ENCODE measurements around the gene MYOG.

MYOG gene

DNA sequence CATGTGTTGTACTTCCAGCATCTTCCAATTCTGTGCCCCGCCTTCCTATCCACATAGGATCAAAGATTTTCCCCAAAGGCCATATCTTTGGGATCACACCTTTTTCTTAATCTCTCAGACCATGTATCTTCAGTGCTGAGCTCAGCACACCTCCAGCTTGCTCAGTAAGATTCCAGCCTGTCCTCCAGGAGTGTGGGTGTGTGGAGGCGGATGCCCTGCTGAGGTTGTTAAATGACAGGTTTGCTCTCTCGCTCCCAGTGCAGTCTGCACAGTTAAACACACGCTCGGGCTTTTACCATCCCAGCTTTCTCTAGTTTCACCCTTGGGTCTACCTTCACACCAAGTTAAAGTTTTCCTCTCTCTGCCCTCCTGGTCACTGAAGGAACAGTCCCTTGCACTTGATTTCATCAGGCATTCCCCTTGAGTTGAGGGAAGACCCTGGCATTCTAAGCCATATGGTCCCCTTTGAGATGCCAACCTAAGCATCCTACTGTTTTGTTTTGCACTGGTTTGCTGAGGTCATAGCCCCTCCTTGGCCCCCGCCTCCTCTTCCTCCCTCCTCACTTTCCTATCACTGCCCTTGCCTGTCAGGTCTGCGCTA lies 13.7 kb downstream of the MYOG start:
- DNase-seq (ENCODE audit: low read depth) = no peak

DNA sequence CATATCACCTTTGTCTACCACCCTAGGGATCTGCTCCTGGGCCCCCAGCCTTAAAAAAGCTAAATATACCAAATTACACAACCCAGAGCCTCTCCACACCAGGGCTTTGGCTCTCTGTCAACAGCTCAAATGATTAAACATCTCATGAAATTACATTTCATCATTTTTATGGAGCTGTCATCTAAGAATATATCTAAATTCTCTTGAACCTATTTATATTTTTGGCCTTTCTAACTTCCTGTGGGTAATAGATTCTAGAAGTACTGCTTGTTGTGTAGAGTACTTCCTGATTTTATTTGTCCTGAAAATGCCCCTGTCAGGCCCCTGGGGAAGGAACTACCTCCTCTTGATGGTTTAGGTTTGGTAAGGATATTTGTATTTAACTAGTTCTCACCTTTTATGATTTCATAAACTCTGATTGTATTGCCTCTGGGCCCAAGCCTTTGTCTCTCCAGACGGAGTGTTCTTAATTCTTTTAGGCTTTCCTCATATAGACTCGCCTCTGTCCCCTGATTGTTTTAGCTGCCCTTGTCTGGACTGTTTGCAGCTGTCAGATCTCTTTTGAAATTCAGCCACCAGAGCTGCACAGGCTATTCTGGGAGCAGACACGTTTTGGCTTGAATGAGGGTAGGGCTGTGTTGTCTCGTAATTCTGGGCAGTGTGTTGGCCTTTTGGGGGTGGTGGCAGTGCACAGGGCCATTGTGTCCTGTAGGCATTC lies 16.6 kb downstream of the MYOG start:
- no peak for DNase-seq (ENCODE audit: low read depth)

DNA sequence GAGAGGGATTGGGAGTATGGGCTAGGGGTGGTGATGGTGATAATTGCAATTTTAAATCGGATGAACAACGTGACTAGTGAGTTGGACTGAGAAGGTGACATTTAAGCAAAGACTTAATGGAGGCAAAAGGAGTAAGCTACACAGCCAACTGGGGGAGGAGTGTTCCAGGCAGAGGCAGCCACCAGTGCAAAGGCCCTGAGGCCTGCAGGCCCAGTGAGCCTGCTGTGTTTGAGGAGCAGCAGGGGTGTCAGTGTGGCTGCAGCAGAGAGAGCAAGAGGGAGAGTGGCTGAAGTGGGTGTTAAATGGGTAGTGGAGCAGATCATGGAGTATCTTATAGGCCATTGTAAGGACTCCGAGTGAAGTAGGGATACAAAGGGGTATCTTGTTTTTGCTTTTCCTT lies 18.8 kb downstream of the MYOG start:
- DNase-seq (ENCODE audit: low read depth) = no peak

DNA sequence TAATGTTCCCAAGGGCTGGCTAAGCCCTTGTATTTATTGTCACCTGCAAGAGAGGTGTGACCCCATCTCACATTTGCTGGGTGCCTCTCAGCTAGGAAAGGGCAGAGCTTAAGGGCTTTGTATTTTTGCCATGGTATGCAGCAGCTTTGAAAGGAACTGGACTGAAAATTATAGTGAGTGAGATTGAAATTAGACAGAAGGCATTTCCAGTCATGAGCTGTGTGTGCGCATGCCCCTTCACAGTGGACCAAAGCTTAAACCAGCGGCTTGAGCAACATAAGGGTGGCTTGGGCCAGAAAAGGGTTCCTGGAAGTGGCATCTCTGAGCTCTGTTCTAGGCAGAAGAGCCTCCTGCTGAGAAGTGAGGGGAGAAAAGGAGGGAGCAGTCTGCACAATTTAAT lies 19.8 kb downstream of the MYOG start:
- no peak for DNase-seq (ENCODE audit: low read depth)

DNA sequence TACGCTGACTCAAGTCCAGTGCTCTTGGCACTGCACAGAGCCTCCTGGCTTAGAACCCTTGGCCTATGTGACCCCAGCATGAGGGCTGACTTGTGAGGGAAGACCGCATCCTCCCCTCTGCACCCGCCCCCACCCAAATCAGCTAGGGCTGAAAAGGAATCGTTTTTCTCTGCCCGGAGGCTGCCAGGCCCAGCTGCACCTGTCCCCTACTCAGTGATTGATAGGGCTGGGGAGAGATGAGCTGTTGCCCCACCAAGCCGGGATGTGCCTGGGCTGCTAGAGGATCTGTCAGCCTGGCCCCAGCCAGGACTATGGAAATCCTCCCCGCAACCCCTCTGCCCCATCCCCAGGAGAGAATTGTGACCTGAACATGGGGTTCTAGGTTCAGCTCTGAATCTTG lies 20.6 kb downstream of the MYOG start:
- no peak for DNase-seq (ENCODE audit: low read depth)

DNA sequence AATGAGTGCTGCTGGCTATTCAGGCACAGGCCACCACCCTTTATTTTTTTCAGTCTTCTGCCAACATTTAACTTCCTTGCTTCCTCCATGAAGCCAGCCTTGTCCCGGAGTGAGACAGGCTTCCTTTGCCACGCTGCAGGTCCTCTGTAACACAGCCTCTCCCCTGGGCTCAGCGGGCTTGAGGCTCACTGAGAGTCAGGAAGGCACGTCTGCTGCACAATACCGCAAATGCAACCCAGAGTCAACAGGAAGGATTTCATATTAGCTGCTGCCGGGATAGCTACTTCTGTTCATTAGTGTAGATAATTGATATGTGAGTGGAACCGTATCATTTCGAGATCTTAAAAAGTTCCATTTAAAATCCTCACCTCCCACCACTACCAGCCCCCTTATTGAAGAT lies 22.5 kb downstream of the MYOG start:
- DNase-seq (ENCODE audit: low read depth) = no peak

DNA sequence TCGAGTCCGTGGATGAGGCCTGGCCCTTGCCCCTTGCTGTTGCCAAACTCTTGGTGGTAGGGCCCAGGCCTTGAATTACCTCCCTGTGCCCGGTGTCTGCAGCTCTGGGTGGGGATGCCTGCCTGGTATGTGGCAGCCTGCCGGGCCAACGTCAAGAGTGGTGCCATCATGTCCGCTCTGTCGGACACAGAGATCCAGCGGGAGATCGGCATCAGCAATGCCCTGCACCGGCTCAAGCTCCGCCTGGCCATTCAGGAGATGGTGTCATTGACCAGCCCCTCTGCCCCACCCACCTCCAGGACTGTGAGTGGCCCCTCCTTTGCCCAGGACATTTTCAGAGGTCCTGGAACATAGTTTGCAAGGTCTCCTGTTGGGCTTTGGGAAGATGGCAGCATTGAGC lies 25.7 kb downstream of the MYOG start:
- no peak for DNase-seq (ENCODE audit: low read depth)

DNA sequence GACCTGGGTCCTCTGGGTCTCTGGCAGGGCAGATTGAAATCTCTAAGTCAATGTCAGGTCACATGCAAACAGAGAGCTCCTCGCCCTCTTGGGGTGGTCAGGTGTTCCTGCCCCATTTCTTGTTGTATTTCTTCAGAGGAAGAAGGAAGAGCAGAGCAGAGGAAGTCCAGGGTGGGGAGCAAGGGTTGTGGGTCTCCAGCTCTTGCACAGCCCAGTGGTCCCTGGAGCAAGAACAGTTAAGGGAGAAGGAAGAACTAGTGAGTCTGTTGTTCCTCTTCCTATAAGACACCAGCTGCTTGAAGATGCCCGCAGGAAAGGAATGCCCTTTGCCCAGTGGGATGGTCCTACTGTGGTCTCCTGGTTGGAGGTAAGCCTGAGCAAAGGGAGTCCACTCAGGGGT lies 26.3 kb downstream of the MYOG start:
- no peak for DNase-seq (ENCODE audit: low read depth)

DNA sequence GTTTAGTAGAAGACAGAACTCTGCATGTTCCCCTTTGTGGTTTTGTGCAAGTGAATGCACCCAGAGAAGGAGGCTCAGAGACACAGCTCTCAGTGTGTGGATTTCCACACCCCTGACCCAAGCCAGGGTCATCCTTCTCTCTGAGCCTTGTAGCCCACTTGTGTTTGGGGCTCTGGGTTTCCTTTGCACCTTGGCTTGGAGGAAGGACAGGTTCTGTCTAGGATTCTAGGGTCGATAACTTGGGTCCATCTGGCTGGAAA lies 27.2 kb downstream of the MYOG start:
- DNase-seq (ENCODE audit: low read depth) = no peak

DNA sequence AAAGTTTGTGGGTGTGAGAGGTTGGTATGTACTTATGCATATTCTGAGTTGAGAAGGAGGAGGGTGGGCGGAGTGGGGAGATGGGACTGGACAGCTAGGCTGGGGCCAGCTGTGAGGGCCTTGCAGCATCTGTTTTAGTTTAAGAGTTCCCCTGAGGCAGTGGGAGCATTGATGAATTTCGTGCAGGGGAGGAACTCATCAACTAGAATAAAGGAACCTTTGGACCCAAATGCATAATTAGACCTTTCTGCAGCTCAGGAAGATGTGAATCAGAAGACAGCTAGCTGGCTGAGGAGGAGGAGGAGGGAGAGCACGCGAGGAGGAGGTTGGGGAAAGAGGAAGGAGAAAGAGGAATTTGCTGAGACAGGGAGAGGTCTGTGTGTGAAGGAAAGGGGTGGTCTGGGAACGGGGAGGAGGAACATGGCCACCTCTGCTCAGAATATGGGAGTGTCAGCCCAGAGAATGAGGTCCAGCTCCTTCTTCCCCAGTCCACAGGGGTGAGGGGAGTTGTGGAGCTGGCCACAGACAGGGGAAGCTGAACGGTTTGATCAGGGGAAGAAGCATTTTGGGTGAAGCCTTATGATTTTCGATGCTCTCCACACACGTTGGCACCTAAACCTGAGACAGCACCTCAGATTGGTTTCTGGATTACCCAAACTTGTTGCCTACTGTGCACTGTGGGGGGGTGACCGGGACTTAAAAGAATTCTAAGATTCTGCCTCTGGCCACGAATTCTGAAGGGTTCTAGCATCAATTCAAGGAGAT lies 27.7 kb downstream of the MYOG start:
- DNase-seq (ENCODE audit: low read depth) = no peak

DNA sequence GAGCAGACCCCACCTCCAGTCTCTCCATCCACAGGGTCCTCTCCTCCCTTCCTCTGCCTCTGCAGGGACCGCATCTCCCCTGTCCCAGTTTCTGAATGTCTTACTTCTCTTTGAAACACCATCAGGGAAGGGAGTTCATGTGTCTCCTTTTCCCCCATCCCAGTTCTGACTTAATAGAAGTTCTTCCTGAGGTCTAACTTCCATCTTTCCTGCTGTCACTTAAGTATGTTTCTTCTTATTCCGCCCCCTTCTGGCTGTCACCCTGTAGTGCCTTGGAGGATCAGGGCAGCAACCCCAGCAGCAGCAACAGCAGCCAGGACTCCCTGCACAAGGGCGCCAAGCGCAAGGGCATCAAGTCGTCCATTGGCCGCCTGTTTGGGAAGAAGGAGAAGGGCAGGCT lies 29.3 kb downstream of the MYOG start:
- no peak for DNase-seq (ENCODE audit: low read depth)

DNA sequence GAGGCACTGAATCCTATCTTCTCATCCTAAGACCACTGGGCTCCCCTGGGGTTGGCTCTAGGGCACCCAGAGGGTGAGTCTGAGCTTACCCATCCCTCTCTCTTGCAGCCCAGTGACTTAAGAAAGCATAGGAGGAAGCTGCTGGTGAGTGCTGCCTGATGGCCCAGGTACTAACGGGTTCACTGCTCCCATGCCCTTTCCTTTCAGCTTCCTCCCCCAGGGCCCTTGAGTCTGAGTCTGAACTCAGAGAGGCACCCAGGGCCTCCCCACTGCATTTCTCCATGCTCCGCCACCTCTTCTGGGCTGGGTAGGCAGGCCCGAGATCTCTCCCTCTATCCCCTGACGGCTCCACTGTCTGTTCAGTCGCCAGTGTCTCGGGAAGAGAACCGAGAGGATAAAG lies 29.8 kb downstream of the MYOG start:
- DNase-seq (ENCODE audit: low read depth) = no peak

DNA sequence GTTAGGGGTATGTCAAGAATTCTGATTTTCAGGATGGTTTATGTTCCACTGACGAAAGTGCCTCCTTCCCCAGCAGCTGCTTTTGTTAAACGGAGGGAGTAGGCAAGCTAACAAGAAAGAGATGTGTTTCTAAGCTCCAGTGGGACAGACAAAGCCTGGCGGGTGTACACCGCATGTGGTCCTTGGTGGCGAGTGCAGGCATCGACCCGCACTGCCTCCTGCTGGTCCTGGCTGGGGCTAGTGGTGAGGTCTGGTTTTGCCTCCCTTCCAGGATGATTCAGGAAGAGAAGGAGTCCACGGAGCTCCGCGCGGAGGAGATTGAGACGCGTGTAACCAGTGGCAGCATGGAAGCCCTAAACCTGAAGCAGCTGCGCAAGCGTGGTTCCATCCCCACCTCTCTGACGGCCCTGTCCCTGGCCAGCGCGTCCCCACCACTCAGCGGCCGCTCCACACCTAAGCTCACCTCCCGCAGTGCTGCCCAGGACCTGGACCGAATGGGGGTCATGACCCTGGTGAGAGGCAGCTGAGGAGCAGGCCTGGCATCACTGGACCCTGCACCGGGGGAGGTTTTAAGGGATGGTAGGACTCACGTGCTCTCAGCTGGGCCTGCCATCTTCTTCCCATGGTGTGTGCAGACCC lies 30.5 kb downstream of the MYOG start:
- no peak for DNase-seq (ENCODE audit: low read depth)

DNA sequence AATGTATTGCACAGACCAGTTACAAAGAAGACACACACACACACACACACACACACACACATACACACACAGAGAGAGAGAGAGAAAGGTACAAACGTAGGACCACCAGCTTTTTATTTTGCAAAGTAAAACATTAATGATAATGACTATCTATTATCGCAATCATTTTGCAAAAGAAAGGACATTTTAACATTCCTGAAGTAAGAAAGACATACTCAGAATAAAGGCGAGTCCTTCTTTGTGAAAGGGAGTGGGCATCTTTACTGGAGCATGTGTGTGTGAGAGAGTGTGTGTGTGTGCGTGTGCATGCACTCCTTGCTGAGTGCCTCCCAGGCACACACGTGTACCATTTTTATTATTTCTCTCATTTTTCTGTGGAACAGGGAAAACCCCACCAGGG lies 31.2 kb downstream of the MYOG start:
- DNase-seq (ENCODE audit: low read depth) = no peak

DNA sequence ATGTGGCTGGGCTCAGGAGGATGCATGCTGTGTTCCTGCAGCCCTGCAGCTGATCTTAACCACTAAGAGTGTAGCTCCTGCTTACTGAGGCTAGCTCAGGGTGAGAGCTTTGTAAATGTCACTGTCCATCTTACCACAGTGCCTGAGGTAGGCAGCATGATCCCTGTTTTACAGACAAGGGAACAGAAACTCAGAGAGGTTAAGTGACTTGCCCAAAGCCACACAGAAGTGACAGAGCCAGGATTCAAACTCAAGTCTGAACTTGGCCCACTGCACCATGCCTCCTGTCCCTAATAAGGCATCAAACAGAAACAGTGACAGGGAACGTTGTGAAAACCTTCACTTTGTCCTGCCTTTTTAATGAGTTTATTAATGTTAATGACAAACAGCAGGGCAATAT lies 31.6 kb downstream of the MYOG start:
- no peak for DNase-seq (ENCODE audit: low read depth)

DNA sequence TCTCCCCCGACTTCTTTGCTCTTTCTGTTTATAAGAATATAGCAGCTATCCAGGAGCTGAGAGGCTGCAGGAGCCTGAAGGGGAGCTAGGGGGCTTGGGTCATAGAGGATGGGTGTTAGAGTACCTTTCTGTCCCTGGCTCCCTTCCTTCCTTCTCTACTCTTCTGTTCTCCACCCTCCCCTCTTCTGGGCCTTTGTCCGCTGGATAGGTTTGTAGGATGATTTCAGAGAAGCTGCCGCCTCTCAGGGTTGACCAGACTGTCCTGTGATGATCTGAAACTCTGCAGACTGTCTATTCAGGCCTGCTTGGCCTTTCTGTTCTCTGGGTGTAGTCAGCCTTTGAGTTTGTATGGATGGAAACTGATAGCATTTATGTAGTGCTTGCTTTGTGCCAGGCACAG lies 33.2 kb downstream of the MYOG start:
- no peak for DNase-seq (ENCODE audit: low read depth)

DNA sequence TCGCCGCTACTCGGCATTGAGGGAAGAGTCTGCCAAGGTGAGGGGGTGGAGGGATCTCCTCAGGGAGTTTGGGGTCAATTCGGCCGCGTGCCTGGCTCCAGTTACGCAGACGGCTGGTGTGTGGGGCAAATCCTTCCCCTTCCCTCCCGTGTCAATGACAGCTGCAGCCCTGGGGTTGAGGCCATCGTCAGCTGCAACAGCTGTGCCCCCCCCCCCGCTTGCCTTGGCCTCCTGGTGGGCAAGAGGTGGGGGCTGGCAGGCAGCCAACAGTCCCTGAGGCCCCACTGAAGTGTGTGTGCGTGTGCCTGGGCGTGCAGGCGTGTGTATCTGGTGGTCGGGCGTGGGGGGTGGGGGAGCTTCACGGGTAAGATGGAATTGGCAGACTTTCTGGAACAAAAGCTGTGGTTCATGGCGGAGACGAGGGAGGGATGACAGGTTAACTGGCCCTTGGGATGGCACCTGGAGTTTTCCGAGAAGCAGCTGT lies 33.9 kb downstream of the MYOG start:
- DNase-seq (ENCODE audit: low read depth) = no peak

DNA sequence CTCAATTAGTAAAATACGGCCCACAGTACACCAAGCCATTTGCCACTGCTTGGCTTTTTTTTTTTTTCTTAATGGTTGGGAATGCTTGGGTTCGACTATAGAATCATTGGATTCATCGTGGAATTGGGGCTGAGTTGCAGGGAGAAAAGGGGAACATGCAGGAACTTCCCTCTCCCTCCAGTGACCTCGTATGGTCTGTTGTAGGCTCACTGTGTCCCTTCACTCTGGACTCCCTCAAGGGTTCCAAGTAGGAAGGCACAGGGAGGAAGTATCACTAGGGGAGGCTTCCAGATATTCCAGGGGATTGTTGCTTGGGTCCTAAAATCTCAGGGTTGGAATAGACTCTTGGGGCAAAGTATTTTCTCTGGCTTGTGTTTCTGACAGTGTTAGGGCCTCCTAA lies 35.0 kb downstream of the MYOG start:
- no peak for DNase-seq (ENCODE audit: low read depth)

DNA sequence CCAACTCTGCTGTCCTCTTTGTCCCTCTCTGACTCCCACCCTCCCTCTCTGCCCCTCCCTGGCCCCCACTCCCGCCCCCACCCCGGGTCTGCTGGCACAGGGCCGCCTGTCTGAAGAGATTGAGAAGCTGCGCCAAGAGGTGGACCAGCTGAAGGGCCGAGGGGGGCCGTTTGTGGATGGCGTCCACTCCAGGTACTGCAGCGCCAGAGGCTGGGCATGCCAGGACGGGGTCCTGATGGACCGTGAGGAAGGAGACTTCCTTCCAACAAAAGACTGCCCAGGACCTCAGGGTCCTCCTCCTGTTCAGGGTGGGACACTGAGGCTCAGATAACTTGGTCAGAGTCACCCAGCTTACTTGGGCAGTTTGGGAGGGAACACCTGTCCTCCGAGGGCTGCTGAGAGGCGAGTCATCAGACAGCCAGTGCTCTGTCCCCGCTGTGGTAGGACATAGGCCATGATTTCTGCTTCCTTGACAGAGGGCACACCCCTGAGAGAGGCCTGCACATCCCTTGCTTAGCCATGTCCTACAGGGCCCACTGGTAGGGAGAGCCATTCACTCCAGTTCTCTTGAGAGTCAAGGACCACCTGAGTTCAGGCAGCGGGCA lies 36.1 kb downstream of the MYOG start:
- DNase-seq (ENCODE audit: low read depth) = no peak

DNA sequence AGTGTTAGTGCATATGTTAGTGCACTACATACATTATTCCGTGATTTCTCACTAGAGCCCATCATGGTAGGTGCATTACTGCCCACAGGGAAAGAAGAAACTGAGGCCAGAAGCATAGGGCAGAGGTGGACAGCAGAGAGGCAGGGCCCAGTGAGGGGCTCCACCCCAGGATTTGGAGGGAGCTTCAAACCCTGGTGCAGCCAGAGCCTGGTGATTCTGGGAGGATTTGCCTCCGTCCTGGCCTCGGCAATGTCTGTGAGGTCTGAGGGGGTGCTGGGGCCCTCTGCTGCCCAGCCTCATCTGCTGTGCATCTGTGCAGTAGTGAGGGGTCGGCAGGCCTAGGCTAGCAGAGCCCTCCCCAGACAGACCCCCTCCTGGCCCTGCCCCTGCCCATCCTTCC lies 36.7 kb downstream of the MYOG start:
- no peak for DNase-seq (ENCODE audit: low read depth)

DNA sequence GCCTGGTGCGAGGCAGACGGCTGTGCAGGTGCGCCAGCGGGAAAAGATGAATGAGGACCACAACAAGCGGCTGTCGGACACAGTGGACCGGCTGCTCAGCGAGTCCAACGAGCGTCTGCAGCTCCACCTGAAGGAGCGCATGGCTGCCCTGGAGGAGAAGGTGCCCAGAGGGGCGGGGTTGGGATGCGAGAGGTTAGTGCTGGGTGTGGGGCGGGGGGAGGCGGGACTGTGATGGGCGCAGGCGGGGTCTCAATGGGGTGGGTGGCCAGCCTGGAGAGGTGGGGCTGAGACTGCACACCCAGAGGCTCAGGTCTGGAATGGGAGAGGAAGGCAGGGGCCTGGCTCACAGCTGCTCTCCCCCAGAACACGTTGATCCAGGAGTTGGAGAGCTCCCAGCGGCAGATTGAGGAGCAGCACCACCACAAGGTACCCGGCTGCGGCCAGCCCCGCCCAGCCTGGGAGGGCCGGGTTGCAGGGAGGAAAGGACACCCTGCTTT lies 37.2 kb downstream of the MYOG start:
- no peak for DNase-seq (ENCODE audit: low read depth)

DNA sequence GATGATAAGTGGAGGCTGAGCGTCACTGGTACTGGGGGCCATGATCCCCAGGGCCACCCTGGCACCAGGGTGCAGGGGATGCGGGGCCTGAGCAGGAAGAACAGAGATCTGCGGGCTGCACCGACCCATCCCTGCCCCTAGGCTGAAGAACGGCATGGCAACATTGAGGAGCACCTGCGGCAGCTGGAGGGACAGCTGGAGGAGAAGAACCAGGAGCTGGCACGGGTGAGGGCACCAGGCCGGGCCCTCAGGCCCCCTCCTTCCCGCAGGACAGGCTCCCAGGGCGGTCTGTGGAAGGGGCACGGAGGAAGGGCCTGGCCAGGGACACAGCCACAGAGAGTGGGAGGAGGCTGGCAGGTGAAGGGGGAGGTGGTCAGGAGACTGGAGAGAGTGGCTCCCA lies 37.7 kb downstream of the MYOG start:
- no peak for DNase-seq (ENCODE audit: low read depth)
